ENCODE data around the gene HDHD5.

- TF ChIP-seq CTCF (IDR thresholded peaks at IDR 0.05; ENCODE audit: low read depth, low read length), result no peak
- no peak for TF ChIP-seq POLR2A (IDR thresholded peaks at IDR 0.05; ENCODE audit: extremely low read depth, insufficient read length)
Observed at GRCh38 chr22:17161991-17162390, 2.9 kb upstream of the HDHD5 start.
